Stimulated activated CD8-positive, alpha-beta memory T cell treated with anti-CD3 and anti-CD28 coated beads, Interleukin-4, amount 100 ng/mL, for 1 hour (primary cell): ENCODE results near the gene ATP6V1G2.
A peak's percentile ranks its signal among the peaks of the same experiment; 100 is the strongest.
"Not testable (repeated sequence)": the region's sequence is repeated elsewhere in the genome, so short reads cannot be mapped to it uniquely, and the experiment has no call there.

Experiments
- DNase-seq, 2 donors: peaks; one replicate each; pipeline ENCODE4 v3.0.0-alpha.2; 2020; ENCODE audit warnings: low read depth in 2 of 2, low spot score in 1 of 2

ATP6V1G2 gene

GRCh38 chr6:31529329-31530150 is 16.9 kb downstream of the ATP6V1G2 start:
- no peak for DNase-seq

GRCh38 chr6:31528821-31529328 is 17.5 kb downstream of the ATP6V1G2 start, which contains the start of gene MCCD1:
TSS of gene MCCD1 (plus strand) at chr6:31528962. CDS start at chr6:31529015, 53 bp downstream.
- no peak for DNase-seq

DNA sequence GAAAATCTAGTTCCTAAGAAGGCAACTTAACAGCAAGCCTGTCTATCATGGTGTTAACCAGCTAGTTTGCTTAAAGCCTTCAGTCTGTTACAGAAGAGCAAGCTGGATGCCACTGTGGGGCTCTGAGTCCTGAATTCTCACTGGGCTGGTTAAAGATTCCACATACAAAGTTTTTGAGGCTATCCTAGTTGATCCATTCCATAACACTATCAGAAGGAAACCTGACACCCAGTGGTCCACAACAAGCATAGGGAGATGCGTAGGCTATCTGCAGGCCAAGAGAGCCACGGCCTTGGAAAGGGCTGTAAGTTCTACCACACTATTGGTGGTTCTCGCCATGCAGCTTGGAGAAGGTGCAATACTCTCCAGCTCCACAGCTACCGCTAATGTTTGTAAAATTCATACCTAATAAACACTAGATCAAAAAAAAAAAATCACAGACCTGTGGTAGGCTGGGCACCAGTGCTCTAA is 18.1 kb downstream of the ATP6V1G2 start:
- DNase-seq, result no peak

- DNase-seq, result no peak
Measured at GRCh38 chr6:31525932-31526591, 20.3 kb downstream of the ATP6V1G2 start.

GRCh38 chr6:31525553-31525931 is 20.9 kb downstream of the ATP6V1G2 start:
- DNase-seq, result no peak

DNA sequence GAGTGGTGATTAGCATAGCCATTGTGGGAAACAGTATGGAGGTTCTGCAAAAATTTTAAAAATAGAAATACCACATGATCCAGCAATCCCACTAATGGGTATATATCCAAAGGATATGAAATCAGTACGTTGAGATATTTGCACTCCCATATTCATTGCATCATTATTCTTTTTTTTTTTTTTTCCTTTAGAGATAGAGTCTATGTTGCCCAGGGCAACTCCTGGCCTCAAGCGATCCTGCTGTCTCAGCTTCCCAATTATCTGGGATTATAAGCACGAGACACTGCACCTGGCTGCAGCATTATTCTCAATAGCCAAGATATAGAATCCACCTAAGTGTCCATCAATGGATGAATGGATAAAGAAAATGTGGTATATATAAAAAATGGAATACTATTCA is 24.6 kb downstream of the ATP6V1G2 start:
- DNase-seq, result no peak

GRCh38 chr6:31513456-31514165 is 32.8 kb downstream of the ATP6V1G2 start:
- DNase-seq, result no peak

DNA sequence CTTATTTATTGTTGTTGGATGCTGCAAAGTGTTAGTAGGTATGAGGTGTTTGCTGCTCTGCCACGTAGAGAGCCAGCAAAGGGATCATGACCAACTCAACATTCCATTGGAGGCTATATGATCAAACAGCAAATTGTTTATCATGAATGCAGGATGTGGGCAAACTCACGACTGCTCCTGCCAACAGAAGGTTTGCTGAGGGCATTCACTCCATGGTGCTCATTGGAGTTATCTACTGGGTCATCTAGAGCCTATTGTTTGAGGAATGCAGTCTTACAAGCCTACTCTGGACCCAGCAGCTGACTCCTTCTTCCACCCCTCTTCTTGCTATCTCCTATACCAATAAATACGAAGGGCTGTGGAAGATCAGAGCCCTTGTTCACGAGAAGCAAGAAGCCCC is 36.4 kb downstream of the ATP6V1G2 start:
- DNase-seq, result no peak

DNA sequence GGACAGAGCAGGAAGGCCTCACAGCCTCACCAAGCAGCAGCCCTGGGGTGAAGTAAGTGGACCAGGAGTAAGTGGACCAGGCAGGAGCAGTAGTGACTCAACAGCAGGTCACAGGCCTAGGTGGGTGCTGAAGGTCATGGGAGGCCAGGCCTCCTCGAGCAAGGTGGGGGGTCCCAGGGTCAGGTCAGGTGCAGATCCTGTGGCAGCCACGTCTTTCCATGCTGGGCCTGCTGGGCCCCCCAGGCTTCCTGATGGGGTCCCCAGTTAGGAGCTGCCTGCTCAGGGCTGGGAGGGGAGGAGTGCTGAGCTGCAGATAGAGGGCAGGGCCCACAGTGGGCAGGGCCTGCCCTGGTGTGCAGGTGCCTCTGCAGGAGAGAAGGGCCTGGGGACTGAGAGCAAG is 37.4 kb downstream of the ATP6V1G2 start:
- DNase-seq, result not testable (repeated sequence)

- no peak for DNase-seq
Measured at GRCh38 chr6:31502586-31502985, 43.8 kb downstream of the ATP6V1G2 start.

DNA sequence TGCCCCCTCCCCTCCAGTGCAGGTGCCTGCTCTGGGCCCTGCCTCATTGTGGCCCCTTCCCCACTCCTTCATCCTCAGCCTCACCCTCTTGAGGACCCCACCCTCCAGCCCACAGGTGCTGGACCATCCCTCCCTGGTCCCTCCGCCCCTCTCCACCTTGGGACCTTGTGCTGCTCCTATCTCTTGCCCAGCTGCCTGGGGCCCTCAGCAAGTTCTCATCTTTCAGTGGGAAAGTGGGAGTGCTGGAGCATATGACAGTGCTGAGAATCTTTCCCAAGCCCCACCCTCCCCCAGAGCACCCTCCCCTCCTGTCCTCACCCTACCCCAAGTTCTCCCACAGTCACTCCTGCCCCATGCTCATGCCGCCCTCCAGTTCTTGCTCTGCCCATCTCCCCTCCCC is 46.8 kb downstream of the ATP6V1G2 start:
- DNase-seq, result not testable (repeated sequence)

DNA sequence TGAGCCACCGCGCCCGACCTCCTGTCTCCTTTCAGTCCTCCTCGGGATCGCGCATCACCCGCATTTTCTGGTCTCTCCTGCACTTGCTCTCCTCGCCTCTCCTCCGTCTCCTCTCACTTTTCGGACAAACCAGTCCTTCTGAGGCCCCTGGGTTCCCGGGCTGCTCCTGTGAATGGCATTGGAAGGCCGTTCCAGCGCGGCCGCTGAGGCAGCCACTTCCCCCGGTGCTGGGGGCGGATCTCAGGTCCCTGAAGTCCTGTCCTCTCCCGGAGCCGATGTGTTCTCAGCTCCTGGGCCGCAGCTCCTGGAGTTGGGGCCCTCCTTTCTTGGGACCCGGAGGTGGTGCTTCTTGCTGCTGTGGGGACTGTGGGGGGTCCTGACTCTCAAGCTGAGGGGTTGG is 47.7 kb downstream of the ATP6V1G2 start:
- no peak for DNase-seq

GRCh38 chr6:31497531-31498476 is 48.6 kb downstream of the ATP6V1G2 start, which contains the start of gene MICB:
TSS of gene MICB (plus strand) at chr6:31498145. CDS start at chr6:31498194, 49 bp downstream.
- DNase-seq, result peak; percentile 69 to 73

GRCh38 chr6:31496826-31497225 is 49.6 kb downstream of the ATP6V1G2 start:
- DNase-seq, result not testable (repeated sequence)

- DNase-seq, result no peak
Measured at GRCh38 chr6:31495580-31495979, 50.8 kb downstream of the ATP6V1G2 start.
